Erythroblast (primary cell): ENCODE data around the gene RAC2.
A peak's percentile ranks its signal among the peaks of the same experiment; 100 is the strongest.

Source experiments
- GATA1 ChIP-seq: IDR thresholded peaks from 2 replicates; pipeline ENCODE4 v1.6.1; 2011; ENCODE audit warnings: low read depth, mild to moderate bottlenecking, control low read depth, low read length, moderate library complexity
- POLR2A ChIP-seq: IDR thresholded peaks from 2 replicates; pipeline ENCODE4 v1.6.1; 2011; ENCODE audit warnings: mild to moderate bottlenecking, low read length

GRCh38 chr22:37244114-37244921 is at the start of gene RAC2:
- peak; percentile 89 for TF ChIP-seq POLR2A
- no peak for TF ChIP-seq GATA1
